Measurements from ENCODE around the gene CPNE7. TPM values are rescaled to one million over a fixed set of nuclear protein-coding genes. Genes with fewer than 3 reads are reported as not detected.

The CPNE7 gene
- total and polyA plus RNA-seq, 9 of the 15 experiments (the other 6 are each of a cell fraction or from before 2014, with no cell fraction given): 0.30 to 73.4 (median 32.7) TPM

DNA sequence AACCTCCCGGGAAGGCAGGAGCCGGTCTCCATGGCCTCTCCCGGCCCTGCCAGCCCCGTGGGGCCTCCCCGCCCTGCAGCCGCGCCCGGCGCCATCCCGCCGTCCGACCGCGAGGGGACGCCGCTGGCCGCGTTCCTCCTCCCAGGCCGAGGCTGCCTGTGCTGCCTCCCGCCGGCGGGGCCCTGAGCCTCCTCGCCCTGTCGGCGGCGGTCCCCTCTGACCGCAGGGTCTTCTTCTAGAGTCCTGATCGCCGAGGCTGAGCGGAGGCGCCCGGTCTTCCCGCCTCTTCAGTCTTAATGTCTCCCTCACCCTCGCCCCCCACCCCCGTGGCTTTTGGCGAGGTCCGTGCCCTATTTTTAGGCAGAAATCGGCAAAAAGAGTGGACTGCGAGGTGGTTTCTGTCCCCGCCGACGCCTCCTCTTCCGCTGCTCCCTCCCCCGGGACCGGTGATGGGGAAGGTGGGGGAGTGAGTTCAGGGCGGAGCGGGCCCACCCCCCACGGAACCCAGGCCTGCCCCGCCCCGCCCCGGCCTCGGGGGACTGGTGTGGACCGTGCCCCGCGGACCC is 794 bp upstream of the CPNE7 start (continued):
- TF ChIP-seq ZBTB33 (CRISPR knock-in tag; IDR thresholded peaks at IDR 0.05): peak; percentile 74; the same call in 1 of the 2 replicates
- 0 out of 2 replicates have a peak, but pooled peaks have one; percentile 4 for TF ChIP-seq ZNF282 (CRISPR knock-in tag; IDR thresholded peaks at IDR 0.05)
- peak; percentile 65 to 75 for TF ChIP-seq E2F6 (IDR thresholded peaks at IDR 0.05; ENCODE audit: borderline replicate concordance in 1 of 2, extremely low read depth in 1 of 2, insufficient read depth in 1 of 2, insufficient read length in 1 of 2, low read depth in 1 of 2, low read length in 1 of 2, poor library complexity in 1 of 2, severe bottlenecking in 1 of 2)
- TF ChIP-seq, protein P1, sequence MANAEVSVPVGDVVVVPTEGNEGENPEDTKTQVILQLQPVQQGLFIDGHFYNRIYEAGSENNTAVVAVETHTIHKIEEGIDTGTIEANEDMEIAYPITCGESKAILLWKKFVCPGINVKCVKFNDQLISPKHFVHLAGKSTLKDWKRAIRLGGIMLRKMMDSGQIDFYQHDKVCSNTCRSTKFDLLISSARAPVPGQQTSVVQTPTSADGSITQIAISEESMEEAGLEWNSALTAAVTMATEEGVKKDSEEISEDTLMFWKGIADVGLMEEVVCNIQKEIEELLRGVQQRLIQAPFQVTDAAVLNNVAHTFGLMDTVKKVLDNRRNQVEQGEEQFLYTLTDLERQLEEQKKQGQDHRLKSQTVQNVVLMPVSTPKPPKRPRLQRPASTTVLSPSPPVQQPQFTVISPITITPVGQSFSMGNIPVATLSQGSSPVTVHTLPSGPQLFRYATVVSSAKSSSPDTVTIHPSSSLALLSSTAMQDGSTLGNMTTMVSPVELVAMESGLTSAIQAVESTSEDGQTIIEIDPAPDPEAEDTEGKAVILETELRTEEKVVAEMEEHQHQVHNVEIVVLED (CRISPR knock-in tag; IDR thresholded peaks at IDR 0.05): 0 out of 2 replicates have a peak, but pooled peaks have one; percentile 27
- no peak for TF ChIP-seq PYGO2 (tag; IDR thresholded peaks at IDR 0.05)
- TF ChIP-seq CBX3 (IDR thresholded peaks at IDR 0.05; ENCODE audit: borderline replicate concordance in 1 of 2, low read length in 2 of 2): peak in 1 of 2 experiments; percentile 56; a peak in 1 of 3 replicates
- TF ChIP-seq BRCA1 (IDR thresholded peaks at IDR 0.05): no peak
- 0 out of 2 replicates have a peak, but pooled peaks have one; percentile 7 for TF ChIP-seq BRCA1 (CRISPR knock-in tag; IDR thresholded peaks at IDR 0.05)
- TF ChIP-seq RB1 (IDR thresholded peaks at IDR 0.05; ENCODE audit: low read depth): peak; percentile 98
- TF ChIP-seq CHD1 (IDR thresholded peaks at IDR 0.05; ENCODE audit: low read length): peak; percentile 22
- peak; percentile 63; the same call in 1 of the 2 replicates for TF ChIP-seq PHF8 (IDR thresholded peaks at IDR 0.05; ENCODE audit: borderline replicate concordance, low read length)
- TF ChIP-seq BHLHE40 (IDR thresholded peaks at IDR 0.05; ENCODE audit: low read length): peak; percentile 57; the same call in 1 of the 2 replicates
- no peak for TF ChIP-seq POLR3A (IDR thresholded peaks at IDR 0.05; ENCODE audit: borderline replicate concordance, extremely low read depth, insufficient read depth, insufficient read length)
- TF ChIP-seq CHCHD3 (CRISPR knock-in tag; IDR thresholded peaks at IDR 0.05): no peak
- no peak for TF ChIP-seq HBP1 (CRISPR knock-in tag; IDR thresholded peaks at IDR 0.05)
- TF ChIP-seq CC2D1A (IDR thresholded peaks at IDR 0.05): no peak
- TF ChIP-seq SMC3 (conservative IDR thresholded peaks at IDR 0.05; ENCODE audit: insufficient read depth, low read depth, low read length): peak; percentile 80
- peak; percentile 39 for TF ChIP-seq FUS (optimal IDR thresholded peaks at IDR 0.05; ENCODE audit: low read depth, low read length)
- peak; percentile 44; the same call in 1 of the 2 replicates for TF ChIP-seq NR3C1 (CRISPR knock-in tag; IDR thresholded peaks at IDR 0.05)
- 0 out of 2 replicates have a peak, but pooled peaks have one; percentile 26 for TF ChIP-seq ZNF384 (IDR thresholded peaks at IDR 0.05; ENCODE audit: low read depth, low read length)
- peak; percentile 55; the same call in 1 of the 2 replicates for TF ChIP-seq GATAD2B (IDR thresholded peaks at IDR 0.05; ENCODE audit: borderline replicate concordance)

All from K562 (cell line).